ENCODE data around the gene ATP2C2.

The ATP2C2 gene

GRCh38 chr16:84434800-84435199 is 66.5 kb downstream of the ATP2C2 start:
- TF ChIP-seq ZNF548 (tag by site-specific recombination; IDR thresholded peaks at IDR 0.05) (no peak), ZNF645 (tag by site-specific recombination; IDR thresholded peaks at IDR 0.05) (no peak), KLF9 (tag by site-specific recombination; IDR thresholded peaks at IDR 0.05; ENCODE audit: low read depth) (no peak), ZNF184 (tag by site-specific recombination; IDR thresholded peaks at IDR 0.05) (no peak), ZNF394 (tag by site-specific recombination; IDR thresholded peaks at IDR 0.05; ENCODE audit: borderline replicate concordance) (no peak), ZNF132 (tag by site-specific recombination; IDR thresholded peaks at IDR 0.05; ENCODE audit: borderline replicate concordance) (no peak), ZNF513 (tag by site-specific recombination; IDR thresholded peaks at IDR 0.05) (no peak), ZNF350 (tag by site-specific recombination; IDR thresholded peaks at IDR 0.05) (no peak), ZBTB44 (tag by site-specific recombination; IDR thresholded peaks at IDR 0.05) (no peak), HOXC10 (CRISPR knock-in tag; IDR thresholded peaks at IDR 0.05) (no peak), ZNF366 (tag by site-specific recombination; conservative IDR thresholded peaks at IDR 0.05) (no peak), ZFP37 (tag by site-specific recombination; IDR thresholded peaks at IDR 0.05) (no peak), ZNF223 (tag by site-specific recombination; IDR thresholded peaks at IDR 0.05) (no peak), ZNF121 (tag by site-specific recombination; IDR thresholded peaks at IDR 0.05) (no peak), ZNF530 (tag by site-specific recombination; IDR thresholded peaks at IDR 0.05; ENCODE audit: low read depth) (no peak), ZNF777 (tag by site-specific recombination; IDR thresholded peaks at IDR 0.05; ENCODE audit: borderline replicate concordance) (no peak), GLI2 (tag by site-specific recombination; IDR thresholded peaks at IDR 0.05; ENCODE audit: borderline replicate concordance, low read depth) (no peak), HOXD13 (CRISPR knock-in tag; IDR thresholded peaks at IDR 0.05; ENCODE audit: borderline replicate concordance) (no peak), ZNF274 (IDR thresholded peaks at IDR 0.05; ENCODE audit: low read length) (no peak), ZNF274 (tag by site-specific recombination; IDR thresholded peaks at IDR 0.05; ENCODE audit: borderline replicate concordance) (no peak), ZNF157 (tag by site-specific recombination; IDR thresholded peaks at IDR 0.05) (no peak)
- POLR2A ChIA-PET = no interaction called here
- Histone ChIP-seq H3K27ac (ENCODE audit: extremely low read depth, low read depth, low read length) (no peak overlapping the region), H3K4me3 (ENCODE audit: low read depth, low read length) (no peak overlapping the region), H3K9me3 (ENCODE audit: control insufficient read depth, insufficient read depth, low read depth, low read length) (no peaks in the 10 kb centered on the region), H3K4me1 (ENCODE audit: control insufficient read depth, insufficient read depth, low read length) (no peaks in the 10 kb centered on the region), H3K36me3 (ENCODE audit: control insufficient read depth in 2 of 2, insufficient read depth in 1 of 2, low read length in 2 of 2) (no peaks in the 10 kb centered on the region)
- CTCF ChIA-PET = no interaction called here

- H3K27ac ChIP-seq (ENCODE audit: extremely low read depth, low read depth, low read length) = no peak overlapping the region
- no peaks in the 10 kb centered on the region for H3K9me3 ChIP-seq (ENCODE audit: control insufficient read depth, insufficient read depth, low read depth, low read length)
- H3K4me1 ChIP-seq (ENCODE audit: control insufficient read depth, insufficient read depth, low read length) = no peaks in the 10 kb centered on the region
- ChIA-PET POLR2A (no interaction called here), CTCF (no interaction called here)
- H3K36me3 ChIP-seq (ENCODE audit: control insufficient read depth in 2 of 2, insufficient read depth in 1 of 2, low read length in 2 of 2) = no peaks in the 10 kb centered on the region
- TF ChIP-seq ZBTB17 (tag by site-specific recombination; IDR thresholded peaks at IDR 0.05) (no peak), OVOL3 (tag by site-specific recombination; IDR thresholded peaks at IDR 0.05) (no peak)
- H3K4me3 ChIP-seq (ENCODE audit: low read depth, low read length) = no peak overlapping the region
Measured at GRCh38 chr16:84436196-84436595, 67.9 kb downstream of the ATP2C2 start.

Data from HEK293 (cell line).